Measurements from ENCODE around the gene ALPK3.

- TF ChIP-seq, protein P1, sequence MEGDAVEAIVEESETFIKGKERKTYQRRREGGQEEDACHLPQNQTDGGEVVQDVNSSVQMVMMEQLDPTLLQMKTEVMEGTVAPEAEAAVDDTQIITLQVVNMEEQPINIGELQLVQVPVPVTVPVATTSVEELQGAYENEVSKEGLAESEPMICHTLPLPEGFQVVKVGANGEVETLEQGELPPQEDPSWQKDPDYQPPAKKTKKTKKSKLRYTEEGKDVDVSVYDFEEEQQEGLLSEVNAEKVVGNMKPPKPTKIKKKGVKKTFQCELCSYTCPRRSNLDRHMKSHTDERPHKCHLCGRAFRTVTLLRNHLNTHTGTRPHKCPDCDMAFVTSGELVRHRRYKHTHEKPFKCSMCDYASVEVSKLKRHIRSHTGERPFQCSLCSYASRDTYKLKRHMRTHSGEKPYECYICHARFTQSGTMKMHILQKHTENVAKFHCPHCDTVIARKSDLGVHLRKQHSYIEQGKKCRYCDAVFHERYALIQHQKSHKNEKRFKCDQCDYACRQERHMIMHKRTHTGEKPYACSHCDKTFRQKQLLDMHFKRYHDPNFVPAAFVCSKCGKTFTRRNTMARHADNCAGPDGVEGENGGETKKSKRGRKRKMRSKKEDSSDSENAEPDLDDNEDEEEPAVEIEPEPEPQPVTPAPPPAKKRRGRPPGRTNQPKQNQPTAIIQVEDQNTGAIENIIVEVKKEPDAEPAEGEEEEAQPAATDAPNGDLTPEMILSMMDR (IDR thresholded peaks at IDR 0.05; ENCODE audit: low read depth, low read length, poor library complexity, severe bottlenecking): no peak
- no peak for TF ChIP-seq EZH2phosphoT487 (IDR thresholded peaks at IDR 0.05; ENCODE audit: borderline replicate concordance, low read length)
Measured at GRCh38 chr15:84833447-84834228, 16.5 kb downstream of the ALPK3 start.
